HepG2 (cell line): Measurements from ENCODE around the gene TTC31. TPM values are rescaled to one million over a fixed set of nuclear protein-coding genes. Genes with fewer than 3 reads are reported as not detected.
A peak's percentile ranks its signal among the peaks of the same experiment; 100 is the strongest.

Experiments
- AGO2 ChIP-seq: fragments of 200-400 bp; formaldehyde crosslinking; optimal IDR thresholded peaks from 2 replicates; pipeline ENCODE3; 2017; ENCODE audit warnings: mild to moderate bottlenecking, low read depth, low read length, moderate library complexity
- CERS6 ChIP-seq: sonication (generic); formaldehyde crosslinking; IDR thresholded peaks from 2 replicates; pipeline ENCODE4 v1.5.0; 2020; ENCODE audit warnings: missing genetic modification reagents
- DBP ChIP-seq: sonication (generic); formaldehyde crosslinking; IDR thresholded peaks from 2 replicates; pipeline ENCODE4 v1.4.0; 2020; ENCODE audit warnings: missing genetic modification reagents; ENCODE audit errors: not compliant biosample characterization
- EZH2 ChIP-seq: conservative IDR thresholded peaks from 2 replicates; pipeline ENCODE4 v1.6.1; 2012; ENCODE audit warnings: mild to moderate bottlenecking, low read depth, low read length, moderate library complexity
- FOSL2 ChIP-seq: sonication (generic); formaldehyde crosslinking; IDR thresholded peaks from 2 replicates; pipeline ENCODE4 v1.4.0; 2020; ENCODE audit warnings: missing genetic modification reagents
- JARID2 ChIP-seq: sonication (generic); formaldehyde crosslinking; IDR thresholded peaks from 2 replicates; pipeline ENCODE4 v1.8.1; 2023; ENCODE audit warnings: missing genetic modification reagents, inconsistent platforms; ENCODE audit not compliant: insufficient replicate concordance
- KLF16 ChIP-seq, 2 experiments: sonication (generic) in 1 of 2; formaldehyde crosslinking in 1 of 2; IDR thresholded peaks; 2 replicates each; pipeline versions ENCODE4 v1.6.1 to v1.8.0; 2016 to 2023; ENCODE audit warnings: missing genetic modification reagents in 2 of 2, missing compliant biosample characterization in 1 of 2
- KLF9 ChIP-seq: IDR thresholded peaks from 2 replicates; pipeline ENCODE4 v1.6.1; 2016; ENCODE audit warnings: low read depth
- MED13 ChIP-seq: sonication (generic); formaldehyde crosslinking; IDR thresholded peaks from 2 replicates; pipeline ENCODE4 v1.5.0; 2020; ENCODE audit warnings: missing genetic modification reagents
- MTA3 ChIP-seq: sonication (generic); formaldehyde crosslinking; IDR thresholded peaks from 2 replicates; pipeline ENCODE4 v1.4.0; 2020; ENCODE audit warnings: missing genetic modification reagents
- NONO ChIP-seq, 2 experiments: fragments of 450-650 bp in 1 of 2; sonication (generic) in 1 of 2; formaldehyde crosslinking in 1 of 2; IDR thresholded peaks in 1 of 2; conservative IDR thresholded peaks in 1 of 2; 2 replicates each; pipeline versions ENCODE4 v1.6.1 to v1.8.0; 2017 to 2022; ENCODE audit warnings: mild to moderate bottlenecking in 1 of 2, missing genetic modification reagents in 1 of 2, moderate library complexity in 1 of 2
- RBFOX2 ChIP-seq: fragments of 200-400 bp; formaldehyde crosslinking; IDR thresholded peaks from 2 replicates; pipeline ENCODE4 v1.6.1; 2017; ENCODE audit warnings: low read depth, mild to moderate bottlenecking, low read length
- SALL2 ChIP-seq: sonication (generic); formaldehyde crosslinking; IDR thresholded peaks from 2 replicates; pipeline ENCODE4 v1.8.1; 2023; ENCODE audit warnings: mild to moderate bottlenecking, missing genetic modification reagents, inconsistent platforms
- SIX4 ChIP-seq: sonication (generic); formaldehyde crosslinking; IDR thresholded peaks from 2 replicates; pipeline ENCODE4 v1.4.0; 2020; ENCODE audit warnings: missing genetic modification reagents
- SP5 ChIP-seq: IDR thresholded peaks from 2 replicates; pipeline ENCODE4 v1.6.1; 2016; ENCODE audit warnings: low read depth, borderline replicate concordance
- ZBTB42 ChIP-seq: sonication (generic); formaldehyde crosslinking; IDR thresholded peaks from 2 replicates; pipeline ENCODE4 v1.5.0; 2020; ENCODE audit warnings: mild to moderate bottlenecking, missing genetic modification reagents
- ZNF326 ChIP-seq: sonication (generic); formaldehyde crosslinking; IDR thresholded peaks from 2 replicates; pipeline ENCODE4 v1.4.0; 2020; ENCODE audit warnings: missing genetic modification reagents, borderline replicate concordance
- ZNF772 ChIP-seq: sonication (generic); formaldehyde crosslinking; IDR thresholded peaks from 2 replicates; pipeline ENCODE4 v1.5.0; 2020; ENCODE audit warnings: mild to moderate bottlenecking, missing genetic modification reagents
- polyA plus RNA-seq, 8 experiments: library from polyadenylated mRNA; depleted of rRNA in 3 of 8; stranded (reverse) in 7 of 8; unstranded in 1 of 8; fragments of >200 nt; fragmentation: Illumina TruSeq in 4 of 8; extraction: Trizol in 4 of 8; gene quantifications; 2 replicates each; pipeline versions ENCODE4 v1.2.1 to v1.2.3, GENCODE V29; 2011 to 2016; ENCODE audit warnings: low read depth in 4 of 8, missing spikeins in 1 of 8, mixed read lengths in 1 of 8; ENCODE audit not compliant: insufficient read depth in 1 of 8
- total RNA-seq, 5 experiments: library from RNA; depleted of rRNA; stranded (reverse); fragments of >200 nt; fragmentation: Illumina TruSeq; extraction: Trizol; gene quantifications; 2 replicates each; pipeline ENCODE4 v1.2.3, GENCODE V29; 2016; ENCODE audit warnings: low read depth in 1 of 5
- TF ChIP-seq, protein P1 (sequence below): sonication (generic); formaldehyde crosslinking; IDR thresholded peaks from 2 replicates; pipeline ENCODE4 v1.8.1; 2023; ENCODE audit warnings: mild to moderate bottlenecking, missing genetic modification reagents
- TF ChIP-seq, protein P2 (sequence below): fragments of 450-650 bp; IDR thresholded peaks from 2 replicates; pipeline ENCODE4 v1.6.1; 2017; ENCODE audit warnings: mild to moderate bottlenecking
- TF ChIP-seq, protein P3 (sequence below): sonication (generic); formaldehyde crosslinking; IDR thresholded peaks from 2 replicates; pipeline ENCODE4 v1.5.1; 2020; ENCODE audit warnings: missing genetic modification reagents, mild to moderate bottlenecking, borderline replicate concordance

TTC31 gene
- total and polyA plus RNA-seq, 2 of the 13 experiments (the other 11 are each of a cell fraction or from before 2014, with no cell fraction given) = 28.3 to 39.5 TPM

DNA sequence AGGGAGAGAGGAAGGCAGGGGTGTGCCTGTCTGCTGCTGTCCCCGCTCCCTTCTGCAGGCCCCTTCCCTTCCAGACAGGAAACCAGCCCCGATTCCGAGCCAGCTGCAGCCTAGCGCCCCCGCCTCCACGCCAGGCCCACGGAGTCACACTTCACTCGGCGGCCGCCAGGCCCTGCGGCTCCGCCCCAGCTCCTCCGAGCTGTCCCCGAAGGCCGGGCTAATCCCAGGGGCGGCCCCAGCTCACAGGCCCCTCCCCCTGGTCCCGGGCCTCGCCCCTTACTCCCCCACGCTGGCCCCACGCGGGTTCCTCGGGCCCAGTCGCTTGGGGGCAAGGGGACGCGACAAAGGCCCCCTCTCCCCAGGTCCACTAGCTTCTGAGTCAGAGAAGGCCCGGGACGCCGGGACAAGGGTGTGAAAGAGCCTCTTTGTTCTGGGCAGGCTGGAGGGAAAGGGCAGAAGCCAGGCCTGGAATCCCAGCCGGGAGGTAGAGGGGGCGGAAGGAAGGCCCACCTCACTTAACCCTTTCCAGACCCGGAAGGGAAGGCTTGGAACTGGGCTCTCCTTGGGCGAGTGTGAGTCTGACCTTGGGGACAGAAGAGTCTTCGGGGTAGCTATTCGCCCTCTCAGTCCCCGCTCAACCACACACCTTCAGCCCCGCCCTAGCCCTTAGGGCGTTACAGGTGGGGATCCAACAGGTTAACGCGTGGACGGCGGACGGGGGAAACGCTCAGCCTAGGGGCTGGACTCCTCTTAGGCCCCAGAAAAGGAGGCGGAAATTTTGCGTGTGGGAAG, 42.3 kb upstream of the TTC31 start (continued):
- TF ChIP-seq SALL2 (CRISPR knock-in tag) (peak; percentile 80; the same call in 1 of the 2 replicates), EZH2 (no peak), KLF16 (CRISPR knock-in tag; IDR thresholded peaks at IDR 0.05) (peak in 1 of 2 experiments; percentile 93; a peak in 2 of 4 replicates), FOSL2 (CRISPR knock-in tag) (peak; percentile 88), ZBTB42 (CRISPR knock-in tag) (peak; percentile 71; the same call in 1 of the 2 replicates), ZNF326 (CRISPR knock-in tag) (no peak), RBFOX2 (peak; percentile 94), MTA3 (CRISPR knock-in tag) (no peak), ZNF772 (0 out of 2 replicates have a peak, but pooled peaks have one; percentile 50), SP5 (CRISPR knock-in tag) (peak; percentile 89), SIX4 (CRISPR knock-in tag) (no peak), DBP (CRISPR knock-in tag) (no peak), MED13 (peak; percentile 87; the same call in 1 of the 2 replicates), AGO2 (peak; percentile 93), JARID2 (CRISPR knock-in tag) (no peak), NONO (IDR thresholded peaks at IDR 0.05) (no peak), NONO (CRISPR knock-in tag; conservative IDR thresholded peaks at IDR 0.05) (peak; percentile 90), KLF9 (CRISPR knock-in tag) (peak; percentile 98; the same call in 1 of the 2 replicates), CERS6 (CRISPR knock-in tag) (no peak)
- TF ChIP-seq, protein P1, sequence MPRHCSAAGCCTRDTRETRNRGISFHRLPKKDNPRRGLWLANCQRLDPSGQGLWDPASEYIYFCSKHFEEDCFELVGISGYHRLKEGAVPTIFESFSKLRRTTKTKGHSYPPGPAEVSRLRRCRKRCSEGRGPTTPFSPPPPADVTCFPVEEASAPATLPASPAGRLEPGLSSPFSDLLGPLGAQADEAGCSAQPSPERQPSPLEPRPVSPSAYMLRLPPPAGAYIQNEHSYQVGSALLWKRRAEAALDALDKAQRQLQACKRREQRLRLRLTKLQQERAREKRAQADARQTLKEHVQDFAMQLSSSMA (CRISPR knock-in tag) = 0 out of 2 replicates have a peak, but pooled peaks have one; percentile 18
- TF ChIP-seq, protein P2, sequence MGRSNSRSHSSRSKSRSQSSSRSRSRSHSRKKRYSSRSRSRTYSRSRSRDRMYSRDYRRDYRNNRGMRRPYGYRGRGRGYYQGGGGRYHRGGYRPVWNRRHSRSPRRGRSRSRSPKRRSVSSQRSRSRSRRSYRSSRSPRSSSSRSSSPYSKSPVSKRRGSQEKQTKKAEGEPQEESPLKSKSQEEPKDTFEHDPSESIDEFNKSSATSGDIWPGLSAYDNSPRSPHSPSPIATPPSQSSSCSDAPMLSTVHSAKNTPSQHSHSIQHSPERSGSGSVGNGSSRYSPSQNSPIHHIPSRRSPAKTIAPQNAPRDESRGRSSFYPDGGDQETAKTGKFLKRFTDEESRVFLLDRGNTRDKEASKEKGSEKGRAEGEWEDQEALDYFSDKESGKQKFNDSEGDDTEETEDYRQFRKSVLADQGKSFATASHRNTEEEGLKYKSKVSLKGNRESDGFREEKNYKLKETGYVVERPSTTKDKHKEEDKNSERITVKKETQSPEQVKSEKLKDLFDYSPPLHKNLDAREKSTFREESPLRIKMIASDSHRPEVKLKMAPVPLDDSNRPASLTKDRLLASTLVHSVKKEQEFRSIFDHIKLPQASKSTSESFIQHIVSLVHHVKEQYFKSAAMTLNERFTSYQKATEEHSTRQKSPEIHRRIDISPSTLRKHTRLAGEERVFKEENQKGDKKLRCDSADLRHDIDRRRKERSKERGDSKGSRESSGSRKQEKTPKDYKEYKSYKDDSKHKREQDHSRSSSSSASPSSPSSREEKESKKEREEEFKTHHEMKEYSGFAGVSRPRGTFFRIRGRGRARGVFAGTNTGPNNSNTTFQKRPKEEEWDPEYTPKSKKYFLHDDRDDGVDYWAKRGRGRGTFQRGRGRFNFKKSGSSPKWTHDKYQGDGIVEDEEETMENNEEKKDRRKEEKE = no peak
- TF ChIP-seq, protein P3, sequence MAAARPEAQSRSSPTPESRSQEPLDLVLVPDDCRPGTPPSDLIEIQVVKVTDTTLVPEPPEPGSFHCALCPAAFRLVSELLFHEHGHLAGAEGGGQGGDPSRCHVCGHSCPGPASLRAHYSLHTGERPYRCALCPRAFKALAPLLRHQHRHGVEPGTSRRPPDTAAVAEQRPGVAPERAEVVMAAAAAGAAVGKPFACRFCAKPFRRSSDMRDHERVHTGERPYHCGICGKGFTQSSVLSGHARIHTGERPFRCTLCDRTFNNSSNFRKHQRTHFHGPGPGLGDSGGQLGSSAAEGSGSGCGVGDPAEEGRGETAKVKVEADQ (CRISPR knock-in tag) = peak; percentile 91
